GM23338 (cell line): Measurements from ENCODE around the gene OR52E2. TPM values are rescaled to one million over a fixed set of nuclear protein-coding genes. Genes with fewer than 3 reads are reported as not detected.

Experiments
- ATAC-seq: fragments of 200-7000 bp; cut with Tn5 transposase; 3 replicates; pipeline ENCODE4 v1.9.1; 2020
- DNase-seq: peaks from one replicate; pipeline ENCODE4 v3.0.0-alpha.2; 2015; ENCODE audit warnings: low spot score
- H2AFZ ChIP-seq: fragments of 200-600 bp; sonication (generic); 2 replicates; pipeline ENCODE4 v1.8.0; 2016; ENCODE audit warnings: antibody characterized with exemption, mild to moderate bottlenecking, moderate library complexity
- H3F3A ChIP-seq: fragments of 200-600 bp; sonication (generic); replicated peaks from 2 replicates; pipeline ENCODE4 v1.8.0; 2017; ENCODE audit warnings: antibody characterized with exemption, mixed run types, low read depth
- H3K27ac ChIP-seq: fragments of 200-600 bp; sonication (generic); 2 replicates; pipeline ENCODE4 v1.6.1; 2016; ENCODE audit warnings: low read depth
- H3K27me3 ChIP-seq: fragments of 200-600 bp; sonication (generic); 2 replicates; pipeline ENCODE4 v1.8.0; 2016; ENCODE audit warnings: mild to moderate bottlenecking, mixed run types, moderate library complexity; ENCODE audit not compliant: insufficient read depth
- H3K36me3 ChIP-seq: fragments of 200-600 bp; sonication (generic); 2 replicates; pipeline ENCODE4 v1.8.0; 2016; ENCODE audit warnings: mild to moderate bottlenecking; ENCODE audit not compliant: insufficient read depth
- H3K4me1 ChIP-seq: fragments of 200-600 bp; sonication (generic); 2 replicates; pipeline ENCODE4 v1.8.0; 2016; ENCODE audit warnings: mild to moderate bottlenecking, moderate library complexity; ENCODE audit not compliant: insufficient read depth
- H3K4me2 ChIP-seq: fragments of 200-600 bp; sonication (generic); 2 replicates; pipeline ENCODE4 v1.7.1; 2017; ENCODE audit warnings: mixed run types
- H3K4me3 ChIP-seq: fragments of 200-600 bp; sonication (generic); 2 replicates; pipeline ENCODE4 v1.6.1; 2016; ENCODE audit warnings: mixed run types
- H3K79me2 ChIP-seq: fragments of 200-600 bp; sonication (generic); replicated peaks from 2 replicates; pipeline ENCODE4 v1.8.0; 2017; ENCODE audit warnings: mild to moderate bottlenecking; ENCODE audit not compliant: insufficient read depth
- H3K9me2 ChIP-seq: fragments of 200-600 bp; sonication (generic); 2 replicates; pipeline ENCODE4 v1.8.0; 2017; ENCODE audit not compliant: insufficient read depth
- H4K20me1 ChIP-seq: fragments of 200-600 bp; sonication (generic); replicated peaks from 2 replicates; pipeline ENCODE4 v1.8.0; 2017; ENCODE audit warnings: mild to moderate bottlenecking; ENCODE audit not compliant: insufficient read depth
- H3K27ac Mint-ChIP-seq: 2 replicates; pipeline ENCODE4 v1.8.0; 2020; ENCODE audit warnings: inconsistent platforms, mild to moderate bottlenecking, moderate library complexity, mixed read lengths
- H3K27me3 Mint-ChIP-seq: 3 replicates; pipeline ENCODE4 v1.8.0; 2022; ENCODE audit warnings: low read depth, mild to moderate bottlenecking, moderate library complexity, mixed read lengths, inconsistent platforms; ENCODE audit not compliant: insufficient read depth, poor library complexity
- H3K36me3 Mint-ChIP-seq: 3 replicates; pipeline ENCODE4 v1.8.0; 2021; ENCODE audit warnings: low read depth, mild to moderate bottlenecking, inconsistent platforms, moderate library complexity, mixed read lengths
- H3K4me1 Mint-ChIP-seq: 3 replicates; pipeline ENCODE4 v1.8.0; 2020; ENCODE audit warnings: mild to moderate bottlenecking, inconsistent platforms, mixed read lengths
- H3K4me3 Mint-ChIP-seq: 3 replicates; pipeline ENCODE4 v1.8.0; 2021; ENCODE audit warnings: moderate library complexity, mild to moderate bottlenecking, inconsistent platforms, mixed read lengths
- H3K9me3 Mint-ChIP-seq: 3 replicates; pipeline ENCODE4 v1.8.0; 2020; ENCODE audit warnings: moderate library complexity, mild to moderate bottlenecking, inconsistent platforms, mixed read lengths
- CREB1 ChIP-seq: fragments of 250-450 bp; sonication (Bioruptor Pico); IDR thresholded peaks from 2 replicates; pipeline ENCODE4 v1.5.0; 2020; ENCODE audit warnings: low read depth, mild to moderate bottlenecking, moderate library complexity
- EZH2 ChIP-seq: fragments of 200-600 bp; sonication (generic); IDR thresholded peaks from one replicate; pipeline ENCODE4 v1.8.0; 2017; ENCODE audit warnings: antibody characterized with exemption, mild to moderate bottlenecking, low read depth; ENCODE audit not compliant: unreplicated experiment
- JUNB ChIP-seq: IDR thresholded peaks from one replicate; pipeline ENCODE4 v1.6.1; 2016; ENCODE audit warnings: antibody characterized with exemption; ENCODE audit not compliant: unreplicated experiment
- NANOG ChIP-seq: IDR thresholded peaks from 2 replicates; pipeline ENCODE4 v1.6.1; 2016; ENCODE audit warnings: antibody characterized with exemption, borderline replicate concordance
- ZNF114 ChIP-seq: fragments of 250-450 bp; sonication (Bioruptor Pico); IDR thresholded peaks from 2 replicates; pipeline ENCODE4 v1.5.0; 2020; ENCODE audit warnings: mild to moderate bottlenecking, moderate library complexity
- ZNF331 ChIP-seq: fragments of 250-450 bp; sonication (Bioruptor Pico); IDR thresholded peaks from 2 replicates; pipeline ENCODE4 v1.5.0; 2020; ENCODE audit warnings: low read depth, mild to moderate bottlenecking, moderate library complexity
- polyA plus RNA-seq: library from polyadenylated mRNA; unstranded; fragments of >200 nt; fragmentation: Nextera tagmentation; extraction: Ambion mirVana; gene quantifications from 2 replicates; pipeline ENCODE4 v1.2.1, GENCODE V29; 2016
- total RNA-seq: library from RNA; depleted of rRNA; stranded (reverse); fragments of >200 nt; shearing (Covaris generic); gene quantifications from 2 replicates; pipeline ENCODE4 v1.2.3, GENCODE V29; 2014
- TF ChIP-seq, protein P1 (sequence below): IDR thresholded peaks from one replicate; pipeline ENCODE4 v1.6.1; 2018; ENCODE audit warnings: antibody characterized with exemption; ENCODE audit not compliant: unreplicated experiment
- TF ChIP-seq, protein P2 (sequence below), 2 experiments: fragments of 200-600 bp in 1 of 2; sonication (generic) in 1 of 2; conservative IDR thresholded peaks; 2 replicates each; pipeline versions ENCODE4 v1.5.1 to v1.6.1; 2016 to 2017; ENCODE audit warnings: antibody characterized with exemption in 2 of 2, low read depth in 2 of 2, mild to moderate bottlenecking in 2 of 2, moderate library complexity in 1 of 2
- TF ChIP-seq, protein P3 (sequence below): fragments of 250-450 bp; sonication (Bioruptor Pico); IDR thresholded peaks from 2 replicates; pipeline ENCODE4 v1.5.0; 2020; ENCODE audit warnings: mild to moderate bottlenecking, moderate library complexity

Gene OR52E2
- total and polyA plus RNA-seq, 2 experiments from 2014 or later, result not detected

DNA sequence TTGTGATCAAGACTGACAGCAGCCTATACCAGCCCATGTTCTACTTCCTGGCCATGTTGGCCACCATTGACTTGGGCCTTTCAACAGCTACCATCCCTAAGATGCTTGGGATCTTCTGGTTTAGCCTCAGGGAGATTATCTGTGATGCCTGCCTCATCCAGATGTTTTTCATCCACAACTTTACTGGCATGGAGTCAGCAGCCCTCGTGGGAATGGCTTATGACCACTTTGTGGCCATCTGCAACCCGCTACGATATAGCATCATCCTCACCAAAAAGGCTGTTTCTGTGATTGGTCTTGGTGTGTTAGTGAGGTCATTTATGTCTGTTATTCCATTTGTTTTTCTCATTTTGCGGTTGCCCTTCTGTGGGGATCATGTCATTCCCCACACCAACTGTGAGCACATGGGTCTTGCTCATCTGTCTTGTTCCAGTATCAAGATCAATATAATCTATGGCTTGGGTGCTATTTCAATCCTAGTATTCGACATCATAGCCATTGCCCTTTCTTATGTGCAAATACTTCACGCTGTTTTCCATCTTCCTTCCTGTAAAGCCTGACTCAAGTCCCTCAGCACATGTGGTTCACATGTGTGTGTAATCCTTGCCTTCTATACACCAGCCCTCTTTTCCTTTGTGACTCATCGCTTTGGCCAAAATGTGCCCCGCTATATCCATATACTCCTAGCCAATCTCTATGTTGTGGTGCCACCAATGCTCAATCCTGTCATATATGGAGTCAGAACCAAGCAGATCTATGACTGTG is 33.6 kb upstream of the OR52E2 start:
- Histone ChIP-seq H3K9me2 (no peaks in the 10 kb centered on the region), H3K4me3 (no peak overlapping the region), H2AFZ (no peak overlapping the region), H3K36me3 (no peaks in the 10 kb centered on the region), H3K79me2 (no peaks in the 10 kb centered on the region), H3F3A (no peaks in the 10 kb centered on the region), H4K20me1 (no peaks in the 10 kb centered on the region), H3K27ac (no peak overlapping the region), H3K27me3 (no peaks in the 10 kb centered on the region), H3K4me2 (no peak overlapping the region), H3K4me1 (no peaks in the 10 kb centered on the region)
- H3K9me3 Mint-ChIP-seq, result no peaks in the 10 kb centered on the region
- no peak for DNase-seq
- H3K4me3 Mint-ChIP-seq, result no peak overlapping the region
- ATAC-seq, result no peak
- no peak overlapping the region for H3K27ac Mint-ChIP-seq
- TF ChIP-seq ZNF331 (no peak), ZNF114 (CRISPR knock-in tag) (no peak), JUNB (no peak), CREB1 (CRISPR knock-in tag) (no peak), EZH2 (no peak), NANOG (no peak)
- TF ChIP-seq, protein P1, sequence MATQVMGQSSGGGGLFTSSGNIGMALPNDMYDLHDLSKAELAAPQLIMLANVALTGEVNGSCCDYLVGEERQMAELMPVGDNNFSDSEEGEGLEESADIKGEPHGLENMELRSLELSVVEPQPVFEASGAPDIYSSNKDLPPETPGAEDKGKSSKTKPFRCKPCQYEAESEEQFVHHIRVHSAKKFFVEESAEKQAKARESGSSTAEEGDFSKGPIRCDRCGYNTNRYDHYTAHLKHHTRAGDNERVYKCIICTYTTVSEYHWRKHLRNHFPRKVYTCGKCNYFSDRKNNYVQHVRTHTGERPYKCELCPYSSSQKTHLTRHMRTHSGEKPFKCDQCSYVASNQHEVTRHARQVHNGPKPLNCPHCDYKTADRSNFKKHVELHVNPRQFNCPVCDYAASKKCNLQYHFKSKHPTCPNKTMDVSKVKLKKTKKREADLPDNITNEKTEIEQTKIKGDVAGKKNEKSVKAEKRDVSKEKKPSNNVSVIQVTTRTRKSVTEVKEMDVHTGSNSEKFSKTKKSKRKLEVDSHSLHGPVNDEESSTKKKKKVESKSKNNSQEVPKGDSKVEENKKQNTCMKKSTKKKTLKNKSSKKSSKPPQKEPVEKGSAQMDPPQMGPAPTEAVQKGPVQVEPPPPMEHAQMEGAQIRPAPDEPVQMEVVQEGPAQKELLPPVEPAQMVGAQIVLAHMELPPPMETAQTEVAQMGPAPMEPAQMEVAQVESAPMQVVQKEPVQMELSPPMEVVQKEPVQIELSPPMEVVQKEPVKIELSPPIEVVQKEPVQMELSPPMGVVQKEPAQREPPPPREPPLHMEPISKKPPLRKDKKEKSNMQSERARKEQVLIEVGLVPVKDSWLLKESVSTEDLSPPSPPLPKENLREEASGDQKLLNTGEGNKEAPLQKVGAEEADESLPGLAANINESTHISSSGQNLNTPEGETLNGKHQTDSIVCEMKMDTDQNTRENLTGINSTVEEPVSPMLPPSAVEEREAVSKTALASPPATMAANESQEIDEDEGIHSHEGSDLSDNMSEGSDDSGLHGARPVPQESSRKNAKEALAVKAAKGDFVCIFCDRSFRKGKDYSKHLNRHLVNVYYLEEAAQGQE, result no peak
- TF ChIP-seq, protein P2, sequence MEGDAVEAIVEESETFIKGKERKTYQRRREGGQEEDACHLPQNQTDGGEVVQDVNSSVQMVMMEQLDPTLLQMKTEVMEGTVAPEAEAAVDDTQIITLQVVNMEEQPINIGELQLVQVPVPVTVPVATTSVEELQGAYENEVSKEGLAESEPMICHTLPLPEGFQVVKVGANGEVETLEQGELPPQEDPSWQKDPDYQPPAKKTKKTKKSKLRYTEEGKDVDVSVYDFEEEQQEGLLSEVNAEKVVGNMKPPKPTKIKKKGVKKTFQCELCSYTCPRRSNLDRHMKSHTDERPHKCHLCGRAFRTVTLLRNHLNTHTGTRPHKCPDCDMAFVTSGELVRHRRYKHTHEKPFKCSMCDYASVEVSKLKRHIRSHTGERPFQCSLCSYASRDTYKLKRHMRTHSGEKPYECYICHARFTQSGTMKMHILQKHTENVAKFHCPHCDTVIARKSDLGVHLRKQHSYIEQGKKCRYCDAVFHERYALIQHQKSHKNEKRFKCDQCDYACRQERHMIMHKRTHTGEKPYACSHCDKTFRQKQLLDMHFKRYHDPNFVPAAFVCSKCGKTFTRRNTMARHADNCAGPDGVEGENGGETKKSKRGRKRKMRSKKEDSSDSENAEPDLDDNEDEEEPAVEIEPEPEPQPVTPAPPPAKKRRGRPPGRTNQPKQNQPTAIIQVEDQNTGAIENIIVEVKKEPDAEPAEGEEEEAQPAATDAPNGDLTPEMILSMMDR (conservative IDR thresholded peaks at IDR 0.05; ENCODE audit: low read depth in 2 of 2), result no peak
- no peaks in the 10 kb centered on the region for H3K4me1 Mint-ChIP-seq
- no peaks in the 10 kb centered on the region for H3K27me3 Mint-ChIP-seq
- no peaks in the 10 kb centered on the region for H3K36me3 Mint-ChIP-seq

DNA sequence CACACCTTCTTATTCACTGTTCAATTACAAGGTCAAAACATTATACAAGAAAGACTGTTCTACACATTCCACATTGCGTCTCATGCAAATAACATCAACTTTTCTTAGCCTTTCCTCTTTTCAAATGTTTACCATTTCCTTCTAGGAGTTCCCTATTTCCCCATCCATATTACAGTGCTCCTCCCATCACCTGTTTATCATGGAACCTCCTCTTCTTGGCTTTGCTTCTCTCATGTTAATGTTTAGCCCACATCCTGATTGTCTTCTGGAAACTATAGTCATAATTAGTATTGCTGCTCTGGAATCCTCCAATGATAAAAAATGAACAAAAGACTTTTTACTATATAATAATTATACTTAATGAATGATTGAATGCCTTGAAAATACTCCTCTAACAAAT is 31.2 kb upstream of the OR52E2 start:
- Mint-ChIP-seq H3K27ac (no peak overlapping the region), H3K9me3 (no peaks in the 10 kb centered on the region), H3K36me3 (no peaks in the 10 kb centered on the region), H3K4me1 (0 out of 3 replicates have a peak, but pooled peaks cover 2% of the 10 kb centered on the region), H3K27me3 (no peaks in the 10 kb centered on the region), H3K4me3 (no peak overlapping the region)
- no peak overlapping the region for H3K4me2 ChIP-seq
- H3K4me3 ChIP-seq, result no peak overlapping the region
- H3K36me3 ChIP-seq, result no peaks in the 10 kb centered on the region
- ATAC-seq (no peak), DNase-seq (no peak)
- H3K27ac ChIP-seq, result no peak overlapping the region
- H4K20me1 ChIP-seq, result no peaks in the 10 kb centered on the region
- no peaks in the 10 kb centered on the region for H3K9me2 ChIP-seq
- H3K4me1 ChIP-seq, result no peaks in the 10 kb centered on the region
- no peak overlapping the region for H2AFZ ChIP-seq
- no peaks in the 10 kb centered on the region for H3F3A ChIP-seq
- H3K27me3 ChIP-seq, result no peaks in the 10 kb centered on the region
- no peaks in the 10 kb centered on the region for H3K79me2 ChIP-seq
- TF ChIP-seq, protein P3, sequence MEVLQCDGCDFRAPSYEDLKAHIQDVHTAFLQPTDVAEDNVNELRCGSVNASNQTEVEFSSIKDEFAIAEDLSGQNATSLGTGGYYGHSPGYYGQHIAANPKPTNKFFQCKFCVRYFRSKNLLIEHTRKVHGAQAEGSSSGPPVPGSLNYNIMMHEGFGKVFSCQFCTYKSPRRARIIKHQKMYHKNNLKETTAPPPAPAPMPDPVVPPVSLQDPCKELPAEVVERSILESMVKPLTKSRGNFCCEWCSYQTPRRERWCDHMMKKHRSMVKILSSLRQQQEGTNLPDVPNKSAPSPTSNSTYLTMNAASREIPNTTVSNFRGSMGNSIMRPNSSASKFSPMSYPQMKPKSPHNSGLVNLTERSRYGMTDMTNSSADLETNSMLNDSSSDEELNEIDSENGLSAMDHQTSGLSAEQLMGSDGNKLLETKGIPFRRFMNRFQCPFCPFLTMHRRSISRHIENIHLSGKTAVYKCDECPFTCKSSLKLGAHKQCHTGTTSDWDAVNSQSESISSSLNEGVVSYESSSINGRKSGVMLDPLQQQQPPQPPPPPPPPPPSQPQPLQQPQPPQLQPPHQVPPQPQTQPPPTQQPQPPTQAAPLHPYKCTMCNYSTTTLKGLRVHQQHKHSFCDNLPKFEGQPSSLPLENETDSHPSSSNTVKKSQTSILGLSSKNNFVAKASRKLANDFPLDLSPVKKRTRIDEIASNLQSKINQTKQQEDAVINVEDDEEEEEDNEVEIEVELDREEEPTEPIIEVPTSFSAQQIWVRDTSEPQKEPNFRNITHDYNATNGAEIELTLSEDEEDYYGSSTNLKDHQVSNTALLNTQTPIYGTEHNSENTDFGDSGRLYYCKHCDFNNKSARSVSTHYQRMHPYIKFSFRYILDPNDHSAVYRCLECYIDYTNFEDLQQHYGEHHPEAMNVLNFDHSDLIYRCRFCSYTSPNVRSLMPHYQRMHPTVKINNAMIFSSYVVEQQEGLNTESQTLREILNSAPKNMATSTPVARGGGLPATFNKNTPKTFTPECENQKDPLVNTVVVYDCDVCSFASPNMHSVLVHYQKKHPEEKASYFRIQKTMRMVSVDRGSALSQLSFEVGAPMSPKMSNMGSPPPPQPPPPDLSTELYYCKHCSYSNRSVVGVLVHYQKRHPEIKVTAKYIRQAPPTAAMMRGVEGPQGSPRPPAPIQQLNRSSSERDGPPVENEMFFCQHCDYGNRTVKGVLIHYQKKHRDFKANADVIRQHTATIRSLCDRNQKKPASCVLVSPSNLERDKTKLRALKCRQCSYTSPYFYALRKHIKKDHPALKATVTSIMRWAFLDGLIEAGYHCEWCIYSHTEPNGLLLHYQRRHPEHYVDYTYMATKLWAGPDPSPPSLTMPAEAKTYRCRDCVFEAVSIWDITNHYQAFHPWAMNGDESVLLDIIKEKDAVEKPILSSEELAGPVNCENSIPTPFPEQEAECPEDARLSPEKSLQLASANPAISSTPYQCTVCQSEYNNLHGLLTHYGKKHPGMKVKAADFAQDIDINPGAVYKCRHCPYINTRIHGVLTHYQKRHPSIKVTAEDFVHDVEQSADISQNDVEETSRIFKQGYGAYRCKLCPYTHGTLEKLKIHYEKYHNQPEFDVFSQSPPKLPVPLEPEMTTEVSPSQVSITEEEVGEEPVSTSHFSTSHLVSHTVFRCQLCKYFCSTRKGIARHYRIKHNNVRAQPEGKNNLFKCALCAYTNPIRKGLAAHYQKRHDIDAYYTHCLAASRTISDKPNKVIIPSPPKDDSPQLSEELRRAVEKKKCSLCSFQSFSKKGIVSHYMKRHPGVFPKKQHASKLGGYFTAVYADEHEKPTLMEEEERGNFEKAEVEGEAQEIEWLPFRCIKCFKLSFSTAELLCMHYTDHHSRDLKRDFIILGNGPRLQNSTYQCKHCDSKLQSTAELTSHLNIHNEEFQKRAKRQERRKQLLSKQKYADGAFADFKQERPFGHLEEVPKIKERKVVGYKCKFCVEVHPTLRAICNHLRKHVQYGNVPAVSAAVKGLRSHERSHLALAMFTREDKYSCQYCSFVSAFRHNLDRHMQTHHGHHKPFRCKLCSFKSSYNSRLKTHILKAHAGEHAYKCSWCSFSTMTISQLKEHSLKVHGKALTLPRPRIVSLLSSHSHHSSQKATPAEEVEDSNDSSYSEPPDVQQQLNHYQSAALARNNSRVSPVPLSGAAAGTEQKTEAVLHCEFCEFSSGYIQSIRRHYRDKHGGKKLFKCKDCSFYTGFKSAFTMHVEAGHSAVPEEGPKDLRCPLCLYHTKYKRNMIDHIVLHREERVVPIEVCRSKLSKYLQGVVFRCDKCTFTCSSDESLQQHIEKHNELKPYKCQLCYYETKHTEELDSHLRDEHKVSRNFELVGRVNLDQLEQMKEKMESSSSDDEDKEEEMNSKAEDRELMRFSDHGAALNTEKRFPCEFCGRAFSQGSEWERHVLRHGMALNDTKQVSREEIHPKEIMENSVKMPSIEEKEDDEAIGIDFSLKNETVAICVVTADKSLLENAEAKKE (CRISPR knock-in tag), result no peak
- no peak for TF ChIP-seq CREB1 (CRISPR knock-in tag)
